GM11168 (cell line): ENCODE results near the gene KCNQ5.
"Not testable (repeated sequence)": the region's sequence is repeated elsewhere in the genome, so short reads cannot be mapped to it uniquely, and the experiment has no call there.

Experiments used
- in situ Hi-C: fragments of 300-500 bp; cut with MboI; formaldehyde crosslinking; loops from one replicate; pipeline ENCODE4 v1.12.0; 2022; ENCODE audit warnings: low sequenced_read_pairs; ENCODE audit not compliant: unreplicated experiment

Gene KCNQ5

DNA sequence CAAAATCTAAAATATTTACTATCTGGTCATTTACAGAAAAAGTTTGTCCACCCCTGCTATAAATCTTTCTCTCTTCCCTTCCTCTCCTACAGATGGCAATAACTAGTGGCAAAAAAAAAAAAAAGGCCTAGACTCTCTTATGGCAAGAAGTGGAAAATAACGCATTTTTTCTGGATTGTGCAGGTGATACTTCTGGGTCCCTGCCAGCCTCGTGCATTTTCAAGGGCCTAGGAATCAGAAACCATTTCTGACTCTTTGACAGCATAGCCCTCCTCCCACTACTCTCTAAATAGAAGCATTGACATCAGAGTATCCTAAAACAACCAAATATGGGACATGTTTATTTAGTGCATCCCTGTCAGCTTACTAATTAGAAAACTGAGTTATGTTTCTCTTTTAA lies 352.4 kb downstream of the KCNQ5 start:
- in situ Hi-C loops = no loop called here

GRCh38 chr6:72975352-72975752 lies 353.5 kb downstream of the KCNQ5 start:
- in situ Hi-C loops = no loop called here

DNA sequence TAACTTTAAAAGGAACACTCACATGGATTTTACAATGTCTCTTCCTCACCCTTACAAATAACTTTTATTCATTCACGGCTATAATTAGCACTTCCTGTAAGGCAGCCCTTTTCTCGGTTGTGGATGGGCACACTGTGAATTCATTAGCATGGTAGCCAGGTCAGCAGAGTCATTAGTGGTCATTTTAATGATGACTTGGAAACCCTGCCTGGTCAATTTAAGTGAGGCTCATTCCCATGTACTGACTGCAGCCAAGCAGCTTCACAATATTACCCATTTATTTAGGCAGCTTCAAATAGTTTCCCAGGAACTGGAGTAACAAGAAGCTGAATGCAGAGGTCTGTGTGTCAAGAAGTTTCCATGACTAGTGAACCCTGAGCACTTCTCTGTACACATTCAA lies 354.6 kb downstream of the KCNQ5 start:
- in situ Hi-C loops = no loop called here

DNA sequence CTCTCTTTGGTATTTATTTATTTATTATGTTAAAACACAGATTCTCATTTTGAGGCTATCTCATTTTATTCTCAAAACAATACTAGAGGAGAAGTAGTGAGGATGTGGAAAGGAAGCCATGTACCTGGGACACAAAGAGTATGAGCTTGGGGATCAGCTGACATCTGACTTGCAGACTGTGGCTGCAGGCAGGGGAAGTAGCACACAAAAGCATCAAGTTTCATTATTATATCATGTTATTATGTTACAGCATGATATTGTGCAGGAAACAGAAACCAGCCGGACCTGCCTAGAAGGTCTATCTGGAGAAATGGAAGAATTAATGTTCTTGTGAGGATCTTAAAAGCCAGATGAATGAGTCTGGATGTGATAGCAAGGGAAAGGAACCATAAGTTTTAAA lies 355.2 kb downstream of the KCNQ5 start:
- in situ Hi-C loops = no loop called here

DNA sequence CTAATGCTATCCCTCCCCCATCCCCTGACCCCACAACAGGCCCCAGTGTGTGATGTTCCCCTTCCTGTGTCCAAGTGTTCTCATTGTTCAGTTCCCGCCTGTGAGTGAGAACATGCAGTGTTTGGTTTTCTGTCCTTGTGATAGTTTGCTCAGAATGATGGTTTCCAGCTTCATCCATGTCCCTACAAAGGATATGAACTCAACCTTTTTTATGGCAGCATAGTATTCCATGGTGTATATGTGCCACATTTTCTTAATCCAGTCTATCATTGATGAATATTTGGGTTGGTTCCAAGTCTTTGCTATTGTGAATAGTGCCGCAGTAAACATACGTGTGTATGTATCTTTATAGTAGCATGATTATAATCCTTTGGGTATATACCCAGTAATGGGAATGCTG lies 356.9 kb downstream of the KCNQ5 start:
- in situ Hi-C loops = not testable (repeated sequence)

- in situ Hi-C loops = not testable (repeated sequence)
Observed at GRCh38 chr6:72984189-72984831, 362.4 kb downstream of the KCNQ5 start.

DNA sequence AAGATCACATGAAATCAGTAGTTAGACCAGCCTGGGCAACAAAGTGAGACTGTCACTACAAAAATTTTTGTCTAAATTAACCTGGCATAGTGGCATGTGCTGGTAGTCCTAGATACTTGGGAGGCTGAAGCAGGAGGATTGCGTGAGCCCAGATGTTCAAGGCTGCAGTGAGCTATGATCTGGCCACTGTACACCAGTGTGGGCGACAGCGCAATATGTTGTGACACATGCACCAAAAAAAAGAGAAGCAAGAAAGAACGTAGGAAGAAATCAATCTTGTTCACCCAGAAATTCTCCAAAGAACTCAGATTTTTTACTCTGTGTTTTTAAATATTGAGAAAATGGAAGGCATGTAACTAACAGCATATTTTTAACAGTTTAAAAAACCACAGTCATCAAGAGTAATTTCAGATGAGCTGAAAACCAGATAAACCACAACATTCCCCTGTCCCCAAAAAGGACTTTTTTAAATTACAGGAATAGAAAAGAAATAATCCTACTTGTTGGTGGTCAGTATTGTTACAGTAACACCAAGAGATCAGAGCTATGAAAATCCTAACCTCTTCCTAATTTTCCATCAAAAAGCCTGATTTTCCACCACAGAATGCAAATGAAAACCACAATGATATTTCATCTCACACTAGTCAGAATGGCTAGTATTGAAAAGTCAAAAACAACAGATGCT lies 363.3 kb downstream of the KCNQ5 start:
- in situ Hi-C loops = no loop called here

DNA sequence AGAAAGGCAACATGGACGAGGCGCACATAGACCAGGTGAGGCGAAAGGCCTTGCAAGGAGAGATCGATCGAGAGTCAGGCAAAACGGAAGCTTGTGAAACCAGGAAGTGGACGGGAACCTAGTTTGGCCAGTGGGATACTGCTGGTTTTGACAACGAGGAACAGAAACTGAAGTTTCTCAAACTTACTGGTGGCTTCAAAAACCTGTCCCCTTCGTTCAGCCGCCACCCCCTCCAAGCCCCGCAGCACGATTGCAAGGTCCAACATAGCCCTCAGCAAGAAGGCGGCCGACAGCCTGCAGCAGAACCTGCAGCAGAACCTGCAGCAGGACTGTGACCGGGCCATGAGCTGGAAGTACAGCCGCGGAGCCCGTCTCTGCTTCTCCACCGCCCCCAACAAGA lies 365.4 kb downstream of the KCNQ5 start:
- in situ Hi-C loops = no loop called here

GRCh38 chr6:72999995-73000394 lies 378.1 kb downstream of the KCNQ5 start:
- in situ Hi-C loops = loop anchor here (5.0 kb wide), 1 partner anchor 117 kb away; no protein-coding TSS in a partner anchor

DNA sequence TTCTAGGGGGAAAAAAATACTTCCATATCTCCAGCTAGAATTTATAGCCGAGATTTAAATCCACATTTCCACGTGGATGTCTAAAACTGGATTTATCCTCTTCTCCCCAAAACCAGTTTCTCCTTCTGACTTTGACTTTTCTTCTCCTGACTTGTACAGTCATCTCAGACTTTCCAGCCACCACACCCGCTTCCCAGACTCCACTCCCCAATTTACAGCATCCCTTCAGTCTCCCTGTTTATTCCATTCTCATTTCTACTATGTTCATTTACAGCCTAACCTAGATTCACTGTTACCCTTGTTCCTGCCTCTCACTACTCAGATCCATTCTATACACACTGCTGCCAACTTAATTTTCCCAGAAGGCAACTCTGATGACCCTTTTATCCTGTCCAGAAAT lies 378.6 kb downstream of the KCNQ5 start:
- in situ Hi-C loops = loop anchor here (5.0 kb wide), 1 partner anchor 117 kb away; no protein-coding TSS in a partner anchor

DNA sequence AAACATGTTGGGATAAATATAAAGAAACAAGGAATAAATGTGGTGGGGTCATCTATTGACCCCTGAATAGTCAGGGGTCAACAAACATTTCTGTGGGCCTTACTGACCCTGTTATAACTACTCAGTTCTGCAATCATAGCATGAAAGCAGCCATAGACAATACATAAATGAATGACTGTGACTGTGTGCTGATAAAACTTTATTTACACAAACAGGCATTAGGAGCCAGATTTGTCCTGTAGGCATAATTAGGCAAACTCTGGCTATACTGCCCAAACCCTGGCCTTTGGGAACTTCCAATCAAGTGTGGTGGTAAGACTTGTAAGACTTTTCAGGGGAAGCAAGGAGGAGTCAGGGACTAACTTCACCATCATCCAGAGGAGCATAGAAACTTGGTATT lies 380.7 kb downstream of the KCNQ5 start:
- in situ Hi-C loops = loop anchor here (5.0 kb wide), 1 partner anchor 115 kb away; no protein-coding TSS in a partner anchor

DNA sequence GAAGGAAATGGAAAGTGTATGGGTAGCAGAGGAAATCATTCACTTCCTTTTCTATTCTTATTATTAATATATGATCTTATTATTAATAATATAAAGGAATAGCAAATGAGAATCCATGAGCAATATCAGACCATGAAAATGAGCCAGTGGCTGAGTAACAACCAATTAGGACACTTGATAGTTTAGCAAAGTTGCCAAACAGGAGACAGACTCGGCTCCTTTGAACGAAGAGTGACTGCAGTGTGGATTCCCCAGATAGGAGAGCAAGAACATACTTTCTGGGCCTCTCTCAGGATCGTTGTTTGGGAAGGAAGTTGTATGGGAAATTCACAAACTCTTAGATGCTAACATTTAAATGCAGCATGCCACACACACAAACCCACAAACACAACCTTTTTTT lies 381.4 kb downstream of the KCNQ5 start:
- in situ Hi-C loops = loop anchor here (5.0 kb wide), 1 partner anchor 114 kb away; no protein-coding TSS in a partner anchor

GRCh38 chr6:73004231-73004630 lies 382.4 kb downstream of the KCNQ5 start:
- in situ Hi-C loops = loop anchor here (5.0 kb wide), 1 partner anchor 113 kb away; no protein-coding TSS in a partner anchor

DNA sequence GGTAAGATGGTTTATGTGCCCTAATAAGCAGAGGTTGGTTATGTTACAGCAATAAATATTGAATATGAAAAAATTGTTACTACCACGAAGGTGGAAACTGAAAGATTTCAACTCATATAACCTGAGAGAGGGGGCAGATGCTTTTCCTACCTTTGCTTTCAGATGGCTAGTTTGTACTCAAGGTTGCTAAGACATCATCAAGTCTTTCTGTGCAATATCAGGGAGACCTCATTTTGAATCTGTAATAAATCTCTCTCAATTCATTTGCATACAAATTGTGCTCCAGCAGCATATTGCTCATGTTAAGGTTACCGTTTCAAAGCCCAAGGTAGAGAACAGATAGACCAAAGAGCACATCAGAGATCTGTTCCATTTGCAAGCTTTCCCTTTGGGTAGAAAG lies 383.0 kb downstream of the KCNQ5 start:
- in situ Hi-C loops = loop anchor here (5.0 kb wide), 1 partner anchor 112 kb away; no protein-coding TSS in a partner anchor

DNA sequence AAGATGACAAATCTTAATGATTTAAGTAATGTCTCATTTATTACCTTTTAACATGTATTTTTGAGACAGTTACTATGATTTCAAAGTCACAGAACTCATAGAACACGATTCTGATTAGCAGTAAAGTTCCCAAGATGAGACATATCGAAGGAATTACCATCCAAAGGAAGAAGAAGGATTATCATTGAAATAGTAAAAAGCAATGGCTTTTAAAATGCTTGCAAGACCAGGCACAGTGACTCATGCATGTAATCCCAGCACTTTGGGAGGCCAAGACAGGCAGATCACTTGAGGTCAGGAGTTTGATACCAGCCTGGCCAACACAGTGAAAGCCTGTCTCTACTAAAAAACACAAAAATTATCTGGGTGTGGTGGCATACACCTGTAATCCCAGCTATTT lies 384.3 kb downstream of the KCNQ5 start:
- in situ Hi-C loops = no loop called here

- in situ Hi-C loops = no loop called here
Observed at GRCh38 chr6:73011945-73012344, 390.1 kb downstream of the KCNQ5 start.

DNA sequence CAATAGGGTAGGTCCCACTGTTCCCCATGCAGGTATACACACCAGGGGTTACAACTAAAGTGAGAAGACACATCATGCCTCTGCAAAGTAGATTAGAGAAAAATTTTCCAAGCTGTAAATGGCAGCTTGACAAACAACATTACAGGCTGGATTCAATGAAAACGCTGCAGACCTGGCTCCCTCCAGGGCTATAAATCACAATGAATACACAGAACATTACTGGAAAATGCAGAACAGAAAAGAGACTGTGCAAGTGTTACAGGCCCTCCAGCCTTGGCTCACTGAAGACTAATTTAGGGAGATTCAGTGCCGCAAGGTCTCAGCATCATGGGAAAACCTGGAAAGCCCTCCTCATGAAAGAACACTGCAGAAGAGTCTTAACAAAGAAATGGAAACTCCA lies 395.6 kb downstream of the KCNQ5 start:
- in situ Hi-C loops = no loop called here

DNA sequence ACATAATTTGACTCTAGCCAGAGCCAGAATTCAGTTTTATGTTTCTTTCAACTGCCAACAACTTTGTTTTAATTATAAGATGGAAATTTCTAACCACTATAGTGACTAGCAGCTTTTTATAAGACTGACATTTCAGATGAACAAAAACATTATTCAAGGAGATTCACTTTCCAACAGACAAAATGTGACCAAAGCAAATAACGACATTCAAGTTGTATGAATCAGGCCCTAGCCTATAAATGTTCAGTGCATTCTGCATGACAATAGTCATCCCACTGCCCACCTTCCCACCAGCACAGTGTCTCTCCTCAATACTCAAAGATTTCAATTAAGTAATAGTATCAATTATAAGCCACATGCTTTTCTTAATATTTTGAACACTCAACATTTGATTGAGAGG lies 402.7 kb downstream of the KCNQ5 start:
- in situ Hi-C loops = no loop called here

DNA sequence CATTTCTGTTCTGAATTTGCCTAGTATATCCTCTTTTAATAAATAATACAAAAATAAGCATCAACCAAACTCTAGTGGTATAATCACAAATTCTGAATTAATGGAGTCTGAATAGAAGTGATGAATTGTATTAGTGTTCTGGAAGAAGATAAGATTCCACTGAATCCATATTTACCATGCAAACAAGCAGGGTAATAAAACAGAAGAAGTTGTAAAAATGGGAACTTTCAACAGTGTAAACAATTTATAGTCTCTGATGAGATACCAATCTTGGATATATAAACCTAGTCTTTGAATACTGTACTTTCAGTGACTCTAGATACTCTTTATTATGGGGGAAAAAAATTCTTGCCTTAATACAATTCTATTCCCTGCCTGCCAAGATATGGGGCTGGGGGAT lies 405.8 kb downstream of the KCNQ5 start:
- in situ Hi-C loops = no loop called here

DNA sequence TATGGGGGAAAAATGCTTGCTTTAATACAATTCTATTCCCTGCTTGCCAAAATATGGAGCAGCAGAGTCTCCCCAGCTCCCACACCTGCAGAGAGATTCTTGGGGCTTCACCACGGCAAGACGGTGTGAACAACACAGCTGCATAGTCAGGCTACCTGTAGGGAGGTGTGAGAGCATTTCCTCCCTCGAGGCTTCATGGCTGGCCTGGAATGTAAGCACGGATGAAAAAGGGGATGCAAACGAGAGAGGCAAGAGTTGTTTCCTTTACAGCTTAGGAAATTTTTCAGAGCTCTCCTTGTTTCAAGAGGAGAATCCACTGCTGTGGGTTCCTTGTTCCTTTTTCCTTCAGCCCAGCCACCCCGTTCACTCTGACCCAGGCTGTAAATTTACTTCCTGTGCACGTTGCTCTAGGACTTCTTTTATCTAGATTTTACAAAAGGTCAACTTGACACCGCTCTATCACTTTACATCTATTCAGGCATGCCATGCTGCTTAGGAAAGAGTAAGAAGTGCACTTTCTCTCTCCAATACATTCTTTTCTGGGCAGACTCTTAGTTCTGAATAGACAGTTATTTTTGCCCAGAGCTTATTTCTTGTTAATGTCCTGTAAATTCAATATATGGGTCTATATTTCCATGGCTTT lies 406.4 kb downstream of the KCNQ5 start:
- in situ Hi-C loops = no loop called here

DNA sequence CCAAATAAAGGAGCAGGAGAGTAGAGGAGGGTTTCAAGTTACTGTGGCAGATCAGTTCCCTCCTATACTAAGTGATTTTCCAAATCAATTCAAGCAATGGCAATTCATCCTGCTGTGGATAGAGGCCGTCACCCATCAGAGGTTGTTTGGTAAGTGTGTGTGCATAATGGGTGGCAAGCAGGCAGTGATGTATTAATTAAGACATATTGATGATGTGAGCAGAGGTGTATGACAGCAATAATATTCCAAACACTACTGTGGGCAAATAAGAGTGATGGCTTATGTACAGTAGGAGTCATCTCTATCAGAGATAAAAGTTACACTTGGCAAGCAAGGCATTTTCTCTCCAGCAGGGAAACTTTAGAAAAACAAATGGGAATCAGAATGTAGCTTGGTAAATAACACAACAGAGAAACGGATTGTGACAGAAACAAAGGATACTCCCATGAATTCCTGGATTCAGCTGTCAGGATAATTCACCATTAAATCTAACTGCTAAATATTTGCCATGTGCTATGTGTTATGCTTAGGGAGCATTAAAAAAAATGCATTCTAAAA lies 407.1 kb downstream of the KCNQ5 start:
- in situ Hi-C loops = no loop called here
